Smooth muscle cell (in vitro differentiated cells): ENCODE results near the gene HRH1. TPM values are rescaled to one million over a fixed set of nuclear protein-coding genes. Genes with fewer than 3 reads are reported as not detected.

Source experiments
- DNase-seq: peaks from one replicate; lab custom pipeline; 2025; ENCODE audit not compliant: unreplicated experiment; lab: John Stamatoyannopoulos, UW
- H2AFZ ChIP-seq: fragments of 200-600 bp; sonication (generic); 2 replicates; pipeline ENCODE4 v1.6.0; 2016; ENCODE audit warnings: antibody characterized with exemption, low read depth, mild to moderate bottlenecking
- H3F3A ChIP-seq: fragments of 200-600 bp; sonication (generic); 2 replicates; pipeline ENCODE4 v1.6.0; 2017; ENCODE audit warnings: antibody characterized with exemption, low read depth
- H3K27ac ChIP-seq: fragments of 200-600 bp; sonication (generic); 2 replicates; pipeline ENCODE4 v1.5.1; 2016; ENCODE audit warnings: low read depth, mild to moderate bottlenecking
- H3K27me3 ChIP-seq: fragments of 200-600 bp; sonication (generic); 2 replicates; pipeline ENCODE4 v1.6.1; 2016; ENCODE audit warnings: low read depth, mild to moderate bottlenecking
- H3K36me3 ChIP-seq: fragments of 200-600 bp; sonication (generic); 2 replicates; pipeline ENCODE4 v1.5.1; 2016; ENCODE audit warnings: low read depth
- H3K4me1 ChIP-seq: fragments of 200-600 bp; sonication (generic); 2 replicates; pipeline ENCODE4 v1.5.1; 2016; ENCODE audit warnings: low read depth
- H3K4me2 ChIP-seq: fragments of 200-600 bp; sonication (generic); 2 replicates; pipeline ENCODE4 v1.6.0; 2016; ENCODE audit warnings: mild to moderate bottlenecking
- H3K4me3 ChIP-seq: fragments of 200-600 bp; sonication (generic); 2 replicates; pipeline ENCODE4 v1.5.1; 2016; ENCODE audit warnings: mild to moderate bottlenecking
- H3K79me2 ChIP-seq: fragments of 200-600 bp; sonication (generic); 2 replicates; pipeline ENCODE4 v1.6.0; 2016; ENCODE audit warnings: low read depth, mild to moderate bottlenecking
- H3K9ac ChIP-seq: fragments of 200-600 bp; sonication (generic); 2 replicates; pipeline ENCODE4 v1.6.0; 2016; ENCODE audit warnings: low read depth
- H3K9me3 ChIP-seq: fragments of 200-600 bp; sonication (generic); replicated peaks from 2 replicates; pipeline ENCODE4 v1.5.1; 2016; ENCODE audit warnings: low read depth
- H4K20me1 ChIP-seq: fragments of 200-600 bp; sonication (generic); 2 replicates; pipeline ENCODE4 v1.6.0; 2016; ENCODE audit warnings: low read depth
- CTCF ChIP-seq: fragments of 200-600 bp; sonication (generic); IDR thresholded peaks from 2 replicates; pipeline ENCODE4 v1.5.1; 2017; ENCODE audit warnings: borderline replicate concordance, mild to moderate bottlenecking, antibody characterized with exemption; ENCODE audit not compliant: insufficient read depth, poor library complexity, severe bottlenecking
- WGBS: methylation state at CpG from one replicate; pipeline ENCODE4 v1.1.7; 2016; ENCODE audit warnings: low lambda C conversion rate; 5-methylcytosine and 5-hydroxymethylcytosine counted together
- polyA plus RNA-seq: library from polyadenylated mRNA; unstranded; fragments of >200 nt; fragmentation: Nextera tagmentation; extraction: Ambion mirVana; gene quantifications from 2 replicates; pipeline ENCODE4 v1.2.1, GENCODE V29; 2016
- total RNA-seq: library from RNA; depleted of rRNA; stranded (reverse); fragments of >200 nt; gene quantifications from 2 replicates; pipeline ENCODE4 v1.2.3, GENCODE V29; 2014

HRH1 gene
- total and polyA plus RNA-seq, 2 experiments from 2014 or later: 7.3 to 9.9 TPM

- no peak overlapping the region for H2AFZ ChIP-seq
- no peak overlapping the region for H3K4me3 ChIP-seq
Observed at GRCh38 chr3:11236588-11237461, 82.5 kb downstream of the HRH1 start.

GRCh38 chr3:11238060-11238459 lies 83.8 kb downstream of the HRH1 start:
- Histone ChIP-seq H3K4me3 (no peak overlapping the region), H3K9ac (peak overlapping the region; percentile 76), H3K9me3 (no peaks in the 10 kb centered on the region), H3K4me1 (no peaks in the 10 kb centered on the region), H4K20me1 (no peaks in the 10 kb centered on the region), H3K27ac (peak overlapping the region; percentile 97), H3K27me3 (no peaks in the 10 kb centered on the region), H3F3A (peaks cover 11% of the 10 kb centered on the region), H2AFZ (no peak overlapping the region), H3K4me2 (peak overlapping the region; percentile 74), H3K79me2 (no peaks in the 10 kb centered on the region), H3K36me3 (no peaks in the 10 kb centered on the region)
- WGBS: 10% methylated on average over 3 of the region's 3 CpGs
- TF ChIP-seq CTCF: no peak
- no peak for DNase-seq

More at GRCh38 chr3:11236588-11237461, 82.5 kb downstream of the HRH1 start:
- DNase-seq: no peak
- peak overlapping the region; percentile 97 for H3K27ac ChIP-seq
- WGBS: 61% methylated on average over 8 of the region's 8 CpGs
- H3K9ac ChIP-seq: no peak overlapping the region
- H3K4me2 ChIP-seq: no peak overlapping the region
- peaks cover 11% of the 10 kb centered on the region for H3F3A ChIP-seq
- no peaks in the 10 kb centered on the region for H3K79me2 ChIP-seq
- H3K9me3 ChIP-seq: no peaks in the 10 kb centered on the region
- no peaks in the 10 kb centered on the region for H4K20me1 ChIP-seq
- H3K27me3 ChIP-seq: no peaks in the 10 kb centered on the region
- no peaks in the 10 kb centered on the region for H3K4me1 ChIP-seq
- peak; percentile 80 for TF ChIP-seq CTCF
- no peaks in the 10 kb centered on the region for H3K36me3 ChIP-seq

GRCh38 chr3:11238880-11239279 lies 84.6 kb downstream of the HRH1 start:
- H2AFZ ChIP-seq: no peak overlapping the region
- peaks cover 11% of the 10 kb centered on the region for H3F3A ChIP-seq
- H3K4me3 ChIP-seq: no peak overlapping the region
- no peaks in the 10 kb centered on the region for H4K20me1 ChIP-seq
- H3K27me3 ChIP-seq: no peaks in the 10 kb centered on the region
- no peak for TF ChIP-seq CTCF
- no peaks in the 10 kb centered on the region for H3K4me1 ChIP-seq
- H3K36me3 ChIP-seq: no peaks in the 10 kb centered on the region
- WGBS: 6% methylated on average over 1 of the region's 1 CpG
- H3K4me2 ChIP-seq: peak overlapping the region; percentile 74
- H3K79me2 ChIP-seq: no peaks in the 10 kb centered on the region
- DNase-seq: no peak
- peak overlapping the region; percentile 97 for H3K27ac ChIP-seq
- H3K9me3 ChIP-seq: no peaks in the 10 kb centered on the region
- H3K9ac ChIP-seq: peak overlapping the region; percentile 76
